Trophoblast cell (in vitro differentiated cells and primary cell): Measurements from ENCODE around the gene CYSTM1.
A peak's percentile ranks its signal among the peaks of the same experiment; 100 is the strongest.

Source experiments
- DNase-seq, 2 donors: peaks; one replicate each; pipeline ENCODE4 v3.0.0-alpha.2; 2016
- H2AFZ ChIP-seq: 2 replicates; pipeline ENCODE4 v1.6.1; 2013; ENCODE audit warnings: low read length, moderate library complexity, mild to moderate bottlenecking; ENCODE audit not compliant: insufficient read depth, poor library complexity
- H2AK5ac ChIP-seq: 2 replicates; pipeline ENCODE4 v1.6.1; 2013; ENCODE audit warnings: mild to moderate bottlenecking, low read length
- H2BK120ac ChIP-seq: 2 replicates; pipeline ENCODE4 v1.6.1; 2013; ENCODE audit warnings: low read length, mild to moderate bottlenecking, moderate library complexity; ENCODE audit not compliant: insufficient read depth, poor library complexity
- H2BK12ac ChIP-seq: 2 replicates; pipeline ENCODE4 v1.6.1; 2013; ENCODE audit warnings: mild to moderate bottlenecking, low read length, moderate library complexity
- H2BK5ac ChIP-seq: 2 replicates; pipeline ENCODE4 v1.6.1; 2013; ENCODE audit warnings: low read length, low read depth, moderate library complexity, mild to moderate bottlenecking; ENCODE audit not compliant: poor library complexity
- H3K14ac ChIP-seq: 2 replicates; pipeline ENCODE4 v1.6.1; 2013; ENCODE audit warnings: mild to moderate bottlenecking, low read length
- H3K18ac ChIP-seq: 2 replicates; pipeline ENCODE4 v1.6.1; 2013; ENCODE audit warnings: mild to moderate bottlenecking, low read length
- H3K23ac ChIP-seq: 2 replicates; pipeline ENCODE4 v1.6.1; 2013; ENCODE audit warnings: low read length
- H3K27ac ChIP-seq: 2 replicates; pipeline ENCODE4 v1.5.1; 2013; ENCODE audit warnings: low read depth, mild to moderate bottlenecking, inconsistent platforms, low read length, moderate library complexity
- H3K27me3 ChIP-seq: 2 replicates; pipeline ENCODE4 v1.6.1; 2013; ENCODE audit warnings: inconsistent platforms, mild to moderate bottlenecking, low read length, moderate library complexity; ENCODE audit not compliant: insufficient read depth
- H3K36me3 ChIP-seq, 2 experiments: 1 replicate in 1 of 2; 2 replicates in 1 of 2; pipeline ENCODE4 v1.6.1; 2013; ENCODE audit warnings: low read length in 2 of 2, mild to moderate bottlenecking in 2 of 2, moderate library complexity in 1 of 2; ENCODE audit not compliant: insufficient read depth in 2 of 2, control insufficient read depth in 1 of 2
- H3K4ac ChIP-seq: 2 replicates; pipeline ENCODE4 v1.6.1; 2013; ENCODE audit warnings: low read depth, mild to moderate bottlenecking, low read length, moderate library complexity
- H3K4me1 ChIP-seq, 2 experiments: 1 replicate in 1 of 2; 2 replicates in 1 of 2; pipeline ENCODE4 v1.6.1; 2013; ENCODE audit warnings: low read length in 2 of 2, mild to moderate bottlenecking in 2 of 2, moderate library complexity in 1 of 2; ENCODE audit not compliant: insufficient read depth in 2 of 2, control insufficient read depth in 1 of 2
- H3K4me2 ChIP-seq: 2 replicates; pipeline ENCODE4 v1.6.1; 2013; ENCODE audit warnings: inconsistent platforms, mild to moderate bottlenecking, low read length, moderate library complexity
- H3K4me3 ChIP-seq: 2 replicates; pipeline ENCODE4 v1.5.1; 2013; ENCODE audit warnings: mild to moderate bottlenecking, low read depth, low read length, inconsistent platforms
- H3K79me1 ChIP-seq: one replicate; pipeline ENCODE4 v1.6.1; 2013; ENCODE audit warnings: low read length
- H3K79me2 ChIP-seq: 2 replicates; pipeline ENCODE4 v1.6.1; 2013; ENCODE audit warnings: low read length, mild to moderate bottlenecking; ENCODE audit not compliant: control insufficient read depth, insufficient read depth, poor library complexity
- H3K9ac ChIP-seq: 2 replicates; pipeline ENCODE4 v1.6.1; 2013; ENCODE audit warnings: mild to moderate bottlenecking, low read length
- H3K9me3 ChIP-seq: 2 replicates; pipeline ENCODE4 v1.6.1; 2013; ENCODE audit warnings: low read depth, mild to moderate bottlenecking, control low read depth, inconsistent platforms, low read length; ENCODE audit not compliant: insufficient read depth
- H4K12ac ChIP-seq: 2 replicates; pipeline ENCODE4 v1.6.1; 2013; ENCODE audit warnings: low read depth, mild to moderate bottlenecking, low read length, moderate library complexity
- H4K8ac ChIP-seq: 2 replicates; pipeline ENCODE4 v1.6.1; 2013; ENCODE audit warnings: low read depth, mild to moderate bottlenecking, low read length, moderate library complexity
- H4K91ac ChIP-seq: one replicate; pipeline ENCODE4 v1.6.1; 2013; ENCODE audit warnings: low read depth, mild to moderate bottlenecking, low read length, moderate library complexity
- WGBS: extraction: QIAGEN DNeasy Blood & Tissue Kit; methylation state at CpG from one replicate; pipeline ENCODE4 v1.1.7; 2013; ENCODE audit warnings: missing lambda C conversion rate; ENCODE audit not compliant: insufficient read length, insufficient coverage; ENCODE audit errors: extremely low coverage; 5-methylcytosine and 5-hydroxymethylcytosine counted together

Gene CYSTM1

DNA sequence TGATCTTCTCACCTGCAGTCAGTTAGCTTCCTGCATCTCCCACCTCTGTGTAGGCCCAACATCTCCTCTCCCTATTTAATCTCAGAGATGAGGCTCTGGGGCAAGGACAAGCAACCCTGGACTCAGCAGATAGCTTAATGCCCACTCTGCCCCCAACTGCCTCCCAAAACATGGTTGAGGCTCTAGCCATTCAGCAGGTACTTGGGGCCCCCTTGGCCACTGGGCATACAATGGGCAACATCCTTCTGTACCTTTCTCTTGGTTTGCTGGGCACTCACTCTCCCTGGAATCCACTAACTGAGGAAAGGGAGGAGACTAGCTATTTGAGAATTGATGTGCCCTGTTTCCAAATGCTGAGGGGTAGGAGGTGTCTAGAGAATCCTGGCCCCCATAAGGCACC is 39.9 kb upstream of the CYSTM1 start:
- H3K4me3 ChIP-seq, result no peak overlapping the region
- H4K12ac ChIP-seq, result no peak overlapping the region
- H3K79me2 ChIP-seq, result no peaks in the 10 kb centered on the region
- no peak overlapping the region for H3K18ac ChIP-seq
- no peak overlapping the region for H3K4me2 ChIP-seq
- H3K27me3 ChIP-seq, result no peaks in the 10 kb centered on the region
- H3K79me1 ChIP-seq, result no peaks in the 10 kb centered on the region
- no peaks in the 10 kb centered on the region for H3K4me1 ChIP-seq
- no peak for DNase-seq
- H4K91ac ChIP-seq, result no peak overlapping the region
- H3K23ac ChIP-seq, result peak overlapping the region; percentile 56
- no peak overlapping the region for H2BK12ac ChIP-seq
- H3K9me3 ChIP-seq, result no peaks in the 10 kb centered on the region
- H2AFZ ChIP-seq, result no peak overlapping the region
- no peak overlapping the region for H3K14ac ChIP-seq
- peak overlapping the region; percentile 44 for H3K9ac ChIP-seq
- H2AK5ac ChIP-seq, result no peak overlapping the region
- no peak overlapping the region for H3K27ac ChIP-seq
- no peak overlapping the region for H4K8ac ChIP-seq
- no peak overlapping the region for H3K4ac ChIP-seq
- H2BK120ac ChIP-seq, result no peak overlapping the region
- H2BK5ac ChIP-seq, result no peak overlapping the region
- H3K36me3 ChIP-seq, result no peaks in the 10 kb centered on the region

DNA sequence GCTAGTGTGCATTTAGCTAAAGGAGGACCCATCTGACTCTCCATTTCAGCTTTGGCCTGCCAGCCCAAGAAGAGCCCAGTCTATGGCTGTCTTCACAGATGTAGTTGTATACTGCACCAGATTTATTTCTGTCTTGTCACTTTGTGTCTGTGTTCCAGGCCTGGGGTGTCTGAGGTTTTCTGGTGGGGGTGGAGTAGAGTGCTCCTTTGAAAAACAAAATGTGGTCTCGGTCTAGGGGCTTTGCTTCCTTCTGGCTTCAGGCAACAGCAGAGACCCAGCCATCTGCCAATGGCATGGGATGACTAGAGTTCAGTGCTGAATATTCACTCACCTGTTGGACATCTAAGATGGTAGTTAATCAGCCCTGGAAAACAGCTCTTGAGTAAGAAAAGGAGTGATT is 38.4 kb upstream of the CYSTM1 start:
- H3K14ac ChIP-seq, result no peak overlapping the region
- H3K4me1 ChIP-seq, result no peaks in the 10 kb centered on the region
- H4K8ac ChIP-seq, result no peak overlapping the region
- H3K4ac ChIP-seq, result no peak overlapping the region
- no peak overlapping the region for H3K4me2 ChIP-seq
- no peaks in the 10 kb centered on the region for H3K79me2 ChIP-seq
- H3K27ac ChIP-seq, result no peak overlapping the region
- DNase-seq, result no peak
- no peak overlapping the region for H3K23ac ChIP-seq
- H3K36me3 ChIP-seq, result no peaks in the 10 kb centered on the region
- H3K79me1 ChIP-seq, result no peaks in the 10 kb centered on the region
- no peak overlapping the region for H2BK12ac ChIP-seq
- H3K4me3 ChIP-seq, result no peak overlapping the region
- no peak overlapping the region for H2AK5ac ChIP-seq
- no peak overlapping the region for H2BK5ac ChIP-seq
- no peak overlapping the region for H4K12ac ChIP-seq
- H3K9ac ChIP-seq, result no peak overlapping the region
- no peak overlapping the region for H4K91ac ChIP-seq
- no CpG with 5 or more reads among the region's 1 CpG for WGBS
- H3K18ac ChIP-seq, result no peak overlapping the region
- H3K27me3 ChIP-seq, result no peaks in the 10 kb centered on the region
- H2AFZ ChIP-seq, result no peak overlapping the region
- H3K9me3 ChIP-seq, result no peaks in the 10 kb centered on the region
- H2BK120ac ChIP-seq, result no peak overlapping the region

- no peak overlapping the region for H3K4me3 ChIP-seq
- no CpG with 5 or more reads among the region's 3 CpGs for WGBS
These were observed 34.6 kb upstream of the CYSTM1 start for GRCh38 chr5:140140435-140140834.

DNA sequence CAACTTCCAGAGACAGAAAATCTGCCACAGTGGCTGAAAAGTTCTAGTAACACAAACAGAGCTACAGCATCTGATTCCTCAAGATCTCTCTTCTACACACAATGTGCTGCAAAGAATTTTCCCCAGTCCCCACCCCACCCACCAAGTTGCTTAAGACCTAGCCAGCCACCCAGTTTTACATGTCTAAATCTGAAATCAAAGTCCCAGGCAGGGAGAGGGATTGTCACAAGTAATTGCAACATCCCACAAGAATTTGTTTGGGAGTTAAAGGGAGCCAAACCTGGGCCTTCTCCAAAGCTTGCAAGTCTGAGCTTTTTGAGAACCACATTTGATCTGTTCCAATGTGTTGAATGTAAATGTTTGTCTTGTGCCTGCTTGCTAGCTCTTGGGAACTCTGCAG is 33.7 kb upstream of the CYSTM1 start:
- no peak overlapping the region for H2AFZ ChIP-seq
- no peak overlapping the region for H3K4ac ChIP-seq
- H2BK5ac ChIP-seq, result no peak overlapping the region
- no peaks in the 10 kb centered on the region for H3K9me3 ChIP-seq
- no peak overlapping the region for H2BK120ac ChIP-seq
- H3K4me3 ChIP-seq, result no peak overlapping the region
- peaks cover 12% of the 10 kb centered on the region for H3K27me3 ChIP-seq
- no peak overlapping the region for H2BK12ac ChIP-seq
- no peak overlapping the region for H4K8ac ChIP-seq
- DNase-seq, result no peak
- no peak overlapping the region for H3K9ac ChIP-seq
- H3K27ac ChIP-seq, result no peak overlapping the region
- H4K12ac ChIP-seq, result no peak overlapping the region
- H3K23ac ChIP-seq, result no peak overlapping the region
- no peak overlapping the region for H2AK5ac ChIP-seq
- no peaks in the 10 kb centered on the region for H3K79me1 ChIP-seq
- H3K4me1 ChIP-seq, result peaks cover 4% of the 10 kb centered on the region in 2 experiments
- no peak overlapping the region for H3K14ac ChIP-seq
- no peak overlapping the region for H3K18ac ChIP-seq
- no peak overlapping the region for H4K91ac ChIP-seq
- H3K36me3 ChIP-seq, result no peaks in the 10 kb centered on the region
- no peaks in the 10 kb centered on the region for H3K79me2 ChIP-seq
- no peak overlapping the region for H3K4me2 ChIP-seq

More at GRCh38 chr5:140140435-140140834, 34.6 kb upstream of the CYSTM1 start:
- no peak overlapping the region for H2BK5ac ChIP-seq
- H4K12ac ChIP-seq, result no peak overlapping the region
- DNase-seq, result no peak
- H2BK120ac ChIP-seq, result no peak overlapping the region
- H3K4me2 ChIP-seq, result no peak overlapping the region
- no peak overlapping the region for H2AFZ ChIP-seq
- H3K9ac ChIP-seq, result no peak overlapping the region
- no peak overlapping the region for H3K27ac ChIP-seq
- no peaks in the 10 kb centered on the region for H3K79me2 ChIP-seq
- no peak overlapping the region for H2BK12ac ChIP-seq
- no peak overlapping the region for H3K14ac ChIP-seq
- H3K18ac ChIP-seq, result no peak overlapping the region
- no peak overlapping the region for H4K8ac ChIP-seq
- H3K36me3 ChIP-seq, result no peaks in the 10 kb centered on the region
- H2AK5ac ChIP-seq, result no peak overlapping the region
- no peaks in the 10 kb centered on the region for H3K9me3 ChIP-seq
- H3K79me1 ChIP-seq, result no peaks in the 10 kb centered on the region
- no peak overlapping the region for H3K4ac ChIP-seq
- H4K91ac ChIP-seq, result no peak overlapping the region
- H3K4me1 ChIP-seq, result no peaks in the 10 kb centered on the region
- peaks cover 6% of the 10 kb centered on the region for H3K27me3 ChIP-seq
- H3K23ac ChIP-seq, result no peak overlapping the region

DNA sequence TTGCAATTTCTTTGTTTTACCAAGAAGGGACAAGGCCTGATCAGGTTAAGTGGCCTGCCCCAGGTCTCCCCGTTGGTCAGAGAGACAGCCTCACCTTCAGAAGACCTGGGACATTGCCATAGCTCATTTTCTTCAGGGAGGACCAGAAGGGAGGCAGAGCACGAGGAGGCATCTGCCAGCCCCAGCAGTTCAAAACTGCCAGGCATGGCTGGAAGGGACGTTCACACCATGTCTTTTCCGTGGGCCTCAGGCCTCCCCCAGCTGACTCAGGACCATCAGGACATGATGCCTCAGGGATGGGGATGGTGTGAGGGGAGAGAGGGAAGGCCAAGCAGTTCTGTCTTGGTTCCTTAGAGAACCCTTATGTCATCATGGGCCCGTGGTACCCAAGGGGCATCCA is 32.7 kb upstream of the CYSTM1 start:
- Histone ChIP-seq H3K23ac (peak overlapping the region; percentile 4), H3K9ac (no peak overlapping the region), H3K18ac (no peak overlapping the region), H2BK120ac (no peak overlapping the region), H4K12ac (no peak overlapping the region), H3K79me1 (no peaks in the 10 kb centered on the region), H3K4ac (no peak overlapping the region), H3K4me2 (no peak overlapping the region), H3K14ac (no peak overlapping the region), H3K4me1 (peaks cover 6% of the 10 kb centered on the region in 2 experiments), H2AK5ac (no peak overlapping the region), H3K79me2 (no peaks in the 10 kb centered on the region), H3K4me3 (no peak overlapping the region), H2BK5ac (no peak overlapping the region), H2AFZ (no peak overlapping the region), H2BK12ac (no peak overlapping the region), H3K36me3 (no peaks in the 10 kb centered on the region), H3K27me3 (peaks cover 16% of the 10 kb centered on the region), H3K27ac (no peak overlapping the region), H4K8ac (no peak overlapping the region), H4K91ac (no peak overlapping the region), H3K9me3 (no peaks in the 10 kb centered on the region)
- no CpG with 5 or more reads among the region's 5 CpGs for WGBS
- DNase-seq, result no peak
